ENCODE data around the gene MPRIP.

- TF ChIP-seq POLR2AphosphoS5 (IDR thresholded peaks at IDR 0.05; ENCODE audit: low read depth, low read length) (no peak), REST (IDR thresholded peaks at IDR 0.05; ENCODE audit: insufficient read depth in 1 of 2, low read depth in 2 of 2, low read length in 2 of 2) (no peak), TAF1 (IDR thresholded peaks at IDR 0.05; ENCODE audit: borderline replicate concordance, insufficient read depth, low read length) (no peak), SIN3A (IDR thresholded peaks at IDR 0.05; ENCODE audit: borderline replicate concordance, insufficient read depth, low read length) (no peak), FOXP2 (optimal IDR thresholded peaks at IDR 0.05; ENCODE audit: borderline replicate concordance, extremely low read depth, extremely low read length, insufficient read depth) (no peak)
These were observed 111.5 kb downstream of the MPRIP start for GRCh38 chr17:17153709-17154108.
